Subcutaneous abdominal adipose tissue (tissue), 5 donors: ENCODE measurements around the gene G6PC2.
"Not testable (repeated sequence)": the region's sequence is repeated elsewhere in the genome, so short reads cannot be mapped to it uniquely, and the experiment has no call there.

Experiments used
- H3K27ac ChIP-seq: one replicate; pipeline ENCODE4 v1.7.0; 2013; ENCODE audit warnings: low read depth, mild to moderate bottlenecking, inconsistent platforms, low read length, moderate library complexity
- H3K27me3 ChIP-seq, 5 donors: one replicate each; pipeline ENCODE4 v1.7.0; 2013; ENCODE audit warnings: low read length in 5 of 5, inconsistent platforms in 1 of 5; ENCODE audit not compliant: control insufficient read depth in 5 of 5, insufficient read depth in 4 of 5
- H3K36me3 ChIP-seq, 5 donors: one replicate each; pipeline ENCODE4 v1.7.0; 2013; ENCODE audit warnings: low read length in 5 of 5; ENCODE audit not compliant: control insufficient read depth in 5 of 5, insufficient read depth in 5 of 5
- H3K4me1 ChIP-seq, 5 donors: one replicate each; pipeline ENCODE4 v1.7.0; 2013; ENCODE audit warnings: low read length in 5 of 5, mild to moderate bottlenecking in 3 of 5, moderate library complexity in 1 of 5; ENCODE audit not compliant: control insufficient read depth in 5 of 5, insufficient read depth in 5 of 5
- H3K4me3 ChIP-seq, 5 donors: one replicate each; pipeline ENCODE4 v1.7.0; 2013; ENCODE audit warnings: low read length in 5 of 5, low read depth in 1 of 5
- H3K9ac ChIP-seq, 5 donors: one replicate each; pipeline ENCODE4 v1.7.0; 2013; ENCODE audit warnings: low read length in 5 of 5, mild to moderate bottlenecking in 4 of 5, moderate library complexity in 3 of 5
- H3K9me3 ChIP-seq, 5 donors: one replicate each; pipeline ENCODE4 v1.7.0; 2013; ENCODE audit warnings: low read length in 5 of 5; ENCODE audit not compliant: control insufficient read depth in 5 of 5
- donor health status: healthy.
- donor health status: healthy.
- donor health status: healthy.
- donor health status: healthy.
- donor health status: healthy.

The G6PC2 gene

GRCh38 chr2:168901003-168901402 is at the start of gene G6PC2:
Gene G6PC2 (plus strand): TSS chr2:168901291. CDS start chr2:168901332, 41 bp downstream.
- Histone ChIP-seq H3K27ac (no peak within 1 kb of the TSS), H3K9ac (no peak within 1 kb of the TSS), H3K27me3 (no peaks in the 10 kb centered on the region), H3K4me3 (no peak within 1 kb of the TSS), H3K36me3 (no peaks in the 10 kb centered on the region), H3K9me3 (no peaks in the 10 kb centered on the region), H3K4me1 (no peaks in the 10 kb centered on the region)

GRCh38 chr2:168851674-168852320 is 49.3 kb upstream of the G6PC2 start:
- H3K9ac ChIP-seq = no peak overlapping the region
- no peak overlapping the region for H3K27ac ChIP-seq
- H3K9me3 ChIP-seq = no peaks in the 10 kb centered on the region
- no peaks in the 10 kb centered on the region for H3K27me3 ChIP-seq
- H3K4me3 ChIP-seq = no peak overlapping the region
- peaks cover 3 to 39% (median 20%) of the 10 kb centered on the region in 5 donors for H3K36me3 ChIP-seq
- peaks cover 0 to 8% (median 0%) of the 10 kb centered on the region in 5 donors for H3K4me1 ChIP-seq

GRCh38 chr2:168852481-168852880 is 48.6 kb upstream of the G6PC2 start:
- Histone ChIP-seq H3K27ac (no peak overlapping the region), H3K36me3 (peaks cover 3 to 41% (median 20%) of the 10 kb centered on the region in 5 donors), H3K4me1 (peaks cover 0 to 9% (median 0%) of the 10 kb centered on the region in 5 donors), H3K27me3 (no peaks in the 10 kb centered on the region), H3K4me3 (no peak overlapping the region), H3K9ac (no peak overlapping the region), H3K9me3 (no peaks in the 10 kb centered on the region)

DNA sequence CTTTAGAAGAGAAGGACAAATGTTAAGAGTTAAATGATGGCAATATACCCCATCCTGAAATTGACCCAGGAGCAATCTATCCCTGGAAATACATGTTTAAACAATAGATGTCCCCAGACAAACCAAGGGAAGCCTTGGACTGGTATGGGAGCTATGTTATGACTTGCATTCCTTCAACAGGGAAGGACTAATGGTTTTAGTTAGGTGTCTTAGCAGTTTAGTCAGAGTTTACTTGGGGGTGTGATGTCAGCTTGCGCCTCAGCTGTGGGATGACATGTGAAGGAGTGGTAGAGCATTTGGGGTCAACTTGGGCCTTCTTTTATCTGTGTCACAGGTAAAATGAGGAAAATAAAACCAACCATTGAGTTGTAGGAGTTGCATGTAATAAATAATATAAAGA is 47.6 kb upstream of the G6PC2 start:
- no peak overlapping the region for H3K27ac ChIP-seq
- peaks cover 3 to 46% (median 25%) of the 10 kb centered on the region in 5 donors for H3K36me3 ChIP-seq
- H3K4me3 ChIP-seq = no peak overlapping the region
- peaks cover 0 to 9% (median 0%) of the 10 kb centered on the region in 5 donors for H3K4me1 ChIP-seq
- no peaks in the 10 kb centered on the region for H3K9me3 ChIP-seq
- no peak overlapping the region for H3K9ac ChIP-seq
- no peaks in the 10 kb centered on the region for H3K27me3 ChIP-seq

DNA sequence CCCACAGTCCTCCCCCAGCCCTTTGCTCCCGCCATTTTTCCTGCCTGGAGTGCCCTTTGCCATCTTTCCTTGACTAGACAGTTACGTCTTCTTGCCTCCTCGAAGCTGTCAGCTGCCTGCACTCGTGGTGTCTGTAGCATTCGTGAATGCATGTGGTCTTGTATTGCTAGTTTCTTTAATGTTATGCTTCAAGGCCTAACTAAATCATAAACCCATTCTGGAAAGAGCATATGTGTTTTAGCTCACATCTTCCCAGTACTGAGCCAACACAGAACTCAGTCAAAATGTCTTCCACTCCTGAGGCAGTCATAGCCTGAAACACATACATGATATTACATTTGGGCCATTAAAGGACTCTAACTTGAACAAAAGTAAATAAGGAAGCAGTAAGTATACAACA is 46.4 kb upstream of the G6PC2 start:
- Histone ChIP-seq H3K4me3 (no peak overlapping the region), H3K9ac (no peak overlapping the region), H3K27me3 (no peaks in the 10 kb centered on the region), H3K9me3 (no peaks in the 10 kb centered on the region), H3K27ac (no peak overlapping the region), H3K36me3 (peaks cover 3 to 53% (median 25%) of the 10 kb centered on the region in 5 donors), H3K4me1 (peaks cover 0 to 9% (median 0%) of the 10 kb centered on the region in 5 donors)

DNA sequence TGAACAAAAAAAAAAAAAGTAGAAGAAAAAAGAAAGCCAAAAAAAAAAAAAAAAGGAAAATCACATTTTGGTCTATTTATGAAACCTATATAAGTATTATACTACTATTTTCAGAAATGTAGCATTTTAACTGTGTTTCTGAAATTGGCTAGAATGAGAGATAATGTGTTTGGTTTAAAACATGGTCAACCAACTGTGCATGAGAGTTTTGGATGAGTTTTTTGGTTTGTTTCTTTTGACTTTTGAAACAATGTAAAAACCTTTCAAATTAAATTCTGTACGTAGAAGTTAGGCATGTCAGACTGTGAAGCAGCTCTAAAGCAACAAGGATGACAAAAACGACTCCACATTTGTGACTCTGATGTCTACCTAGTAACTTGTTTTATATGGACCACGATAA is 45.5 kb upstream of the G6PC2 start:
- Histone ChIP-seq H3K27ac (no peak overlapping the region), H3K27me3 (no peaks in the 10 kb centered on the region), H3K4me3 (no peak overlapping the region), H3K4me1 (peaks cover 0 to 9% (median 0%) of the 10 kb centered on the region in 5 donors), H3K9ac (no peak overlapping the region), H3K9me3 (no peaks in the 10 kb centered on the region), H3K36me3 (peaks cover 3 to 54% (median 26%) of the 10 kb centered on the region in 5 donors)

GRCh38 chr2:168858146-168858545 is 42.9 kb upstream of the G6PC2 start:
- Histone ChIP-seq H3K27ac (no peak overlapping the region), H3K9ac (no peak overlapping the region), H3K4me1 (peaks cover 0 to 9% (median 0%) of the 10 kb centered on the region in 5 donors), H3K27me3 (no peaks in the 10 kb centered on the region), H3K9me3 (no peaks in the 10 kb centered on the region), H3K4me3 (no peak overlapping the region), H3K36me3 (peaks cover 3 to 58% (median 32%) of the 10 kb centered on the region in 5 donors)

GRCh38 chr2:168867164-168867563 is 33.9 kb upstream of the G6PC2 start:
- peaks cover 6 to 29% (median 26%) of the 10 kb centered on the region in 5 donors for H3K36me3 ChIP-seq
- H3K9me3 ChIP-seq, H3K27me3 ChIP-seq, H3K4me1 ChIP-seq, H3K9ac ChIP-seq, H3K27ac ChIP-seq, H3K4me3 ChIP-seq: not testable (repeated sequence)

GRCh38 chr2:168870369-168870768 is 30.7 kb upstream of the G6PC2 start:
- not testable (repeated sequence) for H3K4me3 ChIP-seq, H3K4me1 ChIP-seq, H3K36me3 ChIP-seq, H3K27ac ChIP-seq, H3K9ac ChIP-seq, H3K9me3 ChIP-seq, H3K27me3 ChIP-seq

GRCh38 chr2:168870824-168871223 is 30.3 kb upstream of the G6PC2 start:
- not testable (repeated sequence) for H3K27ac ChIP-seq, H3K9ac ChIP-seq, H3K36me3 ChIP-seq, H3K27me3 ChIP-seq, H3K4me3 ChIP-seq, H3K9me3 ChIP-seq, H3K4me1 ChIP-seq
